MCF 10A (cell line): ENCODE data around the gene OR2A25. TPM values are rescaled to one million over a fixed set of nuclear protein-coding genes. Genes with fewer than 3 reads are reported as not detected.
A peak's percentile ranks its signal among the peaks of the same experiment; 100 is the strongest.

ENCODE experiments used
- BruUV-seq: library from RNA; stranded (reverse); fragments of 400-500 nt; replicated peaks from 2 replicates; lab custom pipeline; 2021; lab: Mats Ljungman, UMichigan
- CTCF ChIA-PET: fragments of 300-600 bp; sonication (Branson Sonifier 250); formaldehyde crosslinking; extraction: SDS; loops from one replicate; lab custom pipeline; 2021; ENCODE audit warnings: antibody characterized with exemption, inconsistent platforms; lab: Yijun Ruan, JAX
- POLR2A ChIA-PET: fragments of 300-600, 350-650 bp; sonication (Branson Sonifier 250); formaldehyde crosslinking; extraction: SDS; loops from one replicate; lab custom pipeline; 2020; ENCODE audit warnings: antibody characterized with exemption, inconsistent platforms; lab: Yijun Ruan, JAX
- DNase-seq: peaks from one replicate; pipeline ENCODE4 v3.0.0-alpha.2; 2018; ENCODE audit not compliant: unreplicated experiment
- H3K27ac Mint-ChIP-seq: one replicate; pipeline ENCODE4 v1.8.0; 2022; ENCODE audit warnings: mild to moderate bottlenecking, low read depth, mixed read lengths; ENCODE audit not compliant: unreplicated experiment
- H3K27me3 Mint-ChIP-seq: one replicate; pipeline ENCODE4 v1.8.0; 2022; ENCODE audit warnings: mixed read lengths; ENCODE audit not compliant: insufficient read depth, unreplicated experiment
- H3K36me3 Mint-ChIP-seq: one replicate; pipeline ENCODE4 v1.8.0; 2022; ENCODE audit warnings: mild to moderate bottlenecking, moderate library complexity, mixed read lengths; ENCODE audit not compliant: insufficient read depth, unreplicated experiment
- H3K4me1 Mint-ChIP-seq: one replicate; pipeline ENCODE4 v1.8.0; 2022; ENCODE audit warnings: mixed read lengths; ENCODE audit not compliant: insufficient read depth, unreplicated experiment
- H3K4me3 Mint-ChIP-seq: one replicate; pipeline ENCODE4 v1.8.0; 2022; ENCODE audit warnings: mild to moderate bottlenecking, moderate library complexity, mixed read lengths; ENCODE audit not compliant: unreplicated experiment
- H3K9me3 Mint-ChIP-seq: one replicate; pipeline ENCODE4 v1.8.0; 2022; ENCODE audit warnings: mixed read lengths; ENCODE audit not compliant: unreplicated experiment
- CTCF ChIP-seq: fragments of 200-600 bp; IDR thresholded peaks from one replicate; pipeline ENCODE4 v1.8.0; 2022; ENCODE audit warnings: antibody characterized with exemption, mild to moderate bottlenecking; ENCODE audit not compliant: unreplicated experiment
- intact Hi-C: fragments of 100-400 bp; cut with micrococcal nuclease; formaldehyde crosslinking; loops from 2 replicates; pipeline ENCODE4 v1.14.1; 2022
- total RNA-seq: library from RNA; stranded (reverse); gene quantifications from 2 replicates; pipeline ENCODE4 v1.2.3, GENCODE V29; 2022

The OR2A25 gene
- total RNA-seq, 1 experiment from 2014 or later = not detected

DNA sequence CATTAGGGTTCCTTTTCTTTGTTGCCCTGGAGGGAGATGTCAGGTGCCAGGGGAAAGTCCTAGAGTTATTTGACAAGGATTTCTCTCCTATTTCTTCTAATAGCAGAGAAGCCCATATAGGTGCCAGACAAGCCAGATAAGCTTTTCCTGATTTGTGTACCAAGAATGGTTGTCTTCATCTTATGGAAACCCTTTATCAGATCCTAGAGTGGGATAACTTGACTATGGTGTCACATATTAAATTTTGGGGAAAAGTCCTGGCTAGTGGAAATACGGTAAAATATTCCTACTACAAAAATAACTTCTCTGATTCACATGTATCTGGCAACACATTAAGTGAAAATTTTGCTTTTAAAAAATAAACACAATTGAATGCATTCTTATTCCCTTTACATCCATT is 17.6 kb downstream of the OR2A25 start:
- Mint-ChIP-seq H3K27ac (no peak overlapping the region), H3K36me3 (no peaks in the 10 kb centered on the region), H3K4me3 (no peak overlapping the region), H3K4me1 (no peaks in the 10 kb centered on the region), H3K9me3 (no peaks in the 10 kb centered on the region), H3K27me3 (no peaks in the 10 kb centered on the region)
- intact Hi-C loops = no loop called here
- ChIA-PET CTCF (no interaction called here), POLR2A (interaction anchor here (0.7 kb wide), 1 partner anchor 29 kb away, joined by 4 read pairs; no protein-coding TSS in a partner anchor)
- no peak for TF ChIP-seq CTCF
- peak; percentile 6 for DNase-seq
- BruUV-seq = no TSS peak

DNA sequence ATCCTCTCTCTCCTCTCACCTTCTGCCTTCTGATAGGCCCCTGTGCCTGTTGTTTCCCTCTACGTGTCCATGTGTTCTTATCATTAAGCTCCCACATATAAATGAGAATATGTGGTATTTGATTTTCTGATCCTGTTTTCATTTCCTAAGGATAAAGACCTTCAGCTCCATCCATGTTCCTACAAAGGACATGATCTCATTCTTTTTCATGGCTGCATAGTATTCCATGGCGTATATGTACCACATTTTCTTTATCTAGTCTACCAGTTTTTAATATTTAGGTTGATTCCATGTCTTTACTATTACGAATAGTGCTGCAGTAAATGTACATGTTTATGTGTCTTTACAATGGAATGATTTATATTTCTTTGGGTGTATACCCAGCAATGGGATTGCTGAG is 21.1 kb downstream of the OR2A25 start:
- H3K4me3 Mint-ChIP-seq = no peak overlapping the region
- POLR2A ChIA-PET = no interaction called here
- H3K27ac Mint-ChIP-seq = no peak overlapping the region

GRCh38 chr7:144098776-144099175 is 29.2 kb downstream of the OR2A25 start:
- POLR2A ChIA-PET = no interaction called here
- TF ChIP-seq CTCF = no peak
- Mint-ChIP-seq H3K4me1 (no peaks in the 10 kb centered on the region), H3K27ac (no peak overlapping the region), H3K4me3 (no peak overlapping the region), H3K9me3 (peaks cover 7% of the 10 kb centered on the region), H3K27me3 (peaks cover 53% of the 10 kb centered on the region), H3K36me3 (no peaks in the 10 kb centered on the region)
- no peak for DNase-seq
- intact Hi-C loops = no loop called here
- BruUV-seq = no TSS peak
- CTCF ChIA-PET = no interaction called here

More for the DNA sequence above, 21.1 kb downstream of the OR2A25 start:
- CTCF ChIA-PET = no interaction called here
- H3K9me3 Mint-ChIP-seq = no peaks in the 10 kb centered on the region
- no peak for TF ChIP-seq CTCF
- H3K4me1 Mint-ChIP-seq = no peaks in the 10 kb centered on the region
- intact Hi-C loops = no loop called here
- BruUV-seq = no TSS peak
- no peaks in the 10 kb centered on the region for H3K27me3 Mint-ChIP-seq
- DNase-seq = no peak
- H3K36me3 Mint-ChIP-seq = no peaks in the 10 kb centered on the region

DNA sequence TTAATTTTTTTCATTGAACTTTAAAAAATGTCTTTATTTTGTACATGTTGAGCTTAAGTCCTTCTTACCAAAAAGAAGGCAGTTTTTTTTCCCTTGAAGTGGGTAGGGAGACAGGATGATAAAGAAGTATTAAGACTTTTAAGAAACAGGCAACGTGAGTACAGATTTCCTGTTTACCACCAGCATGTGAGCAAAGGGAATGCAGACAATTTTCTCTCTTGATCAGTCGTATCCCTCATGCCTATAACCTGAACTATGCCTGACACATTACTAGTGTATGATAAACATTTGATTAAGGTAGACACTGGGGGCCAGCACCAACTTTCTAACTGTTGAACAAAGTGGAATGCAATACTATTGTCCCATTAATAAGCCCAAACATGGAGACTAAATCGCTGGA is 31.0 kb downstream of the OR2A25 start:
- Mint-ChIP-seq H3K27me3 (peaks cover 65% of the 10 kb centered on the region), H3K4me3 (no peak overlapping the region), H3K27ac (no peak overlapping the region), H3K4me1 (no peaks in the 10 kb centered on the region), H3K36me3 (no peaks in the 10 kb centered on the region), H3K9me3 (peaks cover 7% of the 10 kb centered on the region)
- POLR2A ChIA-PET = interaction anchor here (0.6 kb wide), 1 partner anchor 11 kb away, joined by 3 read pairs; no protein-coding TSS in a partner anchor
- no TSS peak for BruUV-seq
- intact Hi-C loops = no loop called here
- TF ChIP-seq CTCF = no peak
- no peak for DNase-seq
- CTCF ChIA-PET = interaction anchor here (0.6 kb wide), 2 partner anchors 8 to 1469 kb away, joined by 3 read pairs; no protein-coding TSS in a partner anchor
